GM12878 (cell line): ENCODE results near the gene IL17RB. TPM values are rescaled to one million over a fixed set of nuclear protein-coding genes. Genes with fewer than 3 reads are reported as not detected.
A peak's percentile ranks its signal among the peaks of the same experiment; 100 is the strongest.

Experiments used
- ATAC-seq: fragments of 200-7000 bp; cut with Tn5 transposase; 3 replicates; pipeline ENCODE4 v1.9.1; 2020; ENCODE audit warnings: mild to moderate bottlenecking, moderate library complexity
- BruUV-seq: library from RNA; stranded (reverse); fragments of 400-500 nt; replicated peaks from 2 replicates; lab custom pipeline; 2021; lab: Mats Ljungman, UMichigan
- CTCF ChIA-PET: fragments of 300-600 bp; sonication (Branson Sonifier 250); formaldehyde crosslinking; extraction: SDS; loops from one replicate; lab custom pipeline; 2021; ENCODE audit warnings: inconsistent platforms; lab: Yijun Ruan, JAX
- POLR2A ChIA-PET: fragments of 350-600 bp; formaldehyde crosslinking; extraction: SDS; loops from one replicate; lab custom pipeline; 2021; ENCODE audit warnings: inconsistent platforms; lab: Charles Lee
- RAD21 ChIA-PET: fragments of 300-600 bp; sonication (Branson Sonifier 250); formaldehyde crosslinking; loops from one replicate; lab custom pipeline; 2023; ENCODE audit warnings: antibody characterized with exemption; ENCODE audit not compliant: unreplicated experiment; lab: Charles Lee
- SMC1A ChIA-PET: fragments of 300-600 bp; sonication (Branson Sonifier 250); formaldehyde crosslinking; loops from one replicate; lab custom pipeline; 2023; ENCODE audit not compliant: unreplicated experiment, uncharacterized antibody; lab: Charles Lee
- DNase-seq: peaks from one replicate; pipeline ENCODE4 v3.0.0-alpha.2; 2011; ENCODE audit warnings: low read depth, low spot score
- FAIRE-seq: peaks from 3 replicates; lab custom pipeline; 2011; peaks lifted over from hg19 to GRCh38; lab: Jason Lieb, UNC
- H2AFZ ChIP-seq: 2 replicates; pipeline ENCODE4 v1.6.0; 2011; ENCODE audit warnings: low read depth, low read length, control low read depth; ENCODE audit not compliant: control insufficient read depth
- H3K27ac ChIP-seq: 2 replicates; pipeline ENCODE4 v1.5.1; 2011; ENCODE audit warnings: control low read depth; ENCODE audit not compliant: control insufficient read depth, insufficient read depth
- H3K27me3 ChIP-seq, 2 experiments: replicated peaks in 1 of 2; 2 replicates each; pipeline versions ENCODE4 v1.6.0 to v1.6.1; 2011; ENCODE audit warnings: low read length in 1 of 2; ENCODE audit not compliant: control insufficient read depth in 2 of 2, insufficient read depth in 2 of 2
- H3K36me3 ChIP-seq, 2 experiments: 2 replicates each; pipeline ENCODE4 v1.5.1; 2011; ENCODE audit warnings: low read length in 1 of 2; ENCODE audit not compliant: control insufficient read depth in 2 of 2, insufficient read depth in 2 of 2
- H3K4me1 ChIP-seq: 2 replicates; pipeline ENCODE4 v1.6.1; 2011; ENCODE audit warnings: mild to moderate bottlenecking, low read length, moderate library complexity, mixed read lengths; ENCODE audit not compliant: control insufficient read depth, insufficient read depth
- H3K4me2 ChIP-seq: 2 replicates; pipeline ENCODE4 v1.6.0; 2011; ENCODE audit warnings: control low read depth; ENCODE audit not compliant: control insufficient read depth, insufficient read depth
- H3K4me3 ChIP-seq: fragments of 200-600 bp; sonication (generic); 2 replicates; pipeline ENCODE4 v1.5.1; 2016
- H3K79me2 ChIP-seq: 2 replicates; pipeline ENCODE4 v1.6.0; 2011; ENCODE audit warnings: low read length; ENCODE audit not compliant: control insufficient read depth, insufficient read depth
- H3K9ac ChIP-seq: 2 replicates; pipeline ENCODE4 v1.8.0; 2011; ENCODE audit warnings: low read length, control low read depth, mixed read lengths; ENCODE audit not compliant: control insufficient read depth, insufficient read depth
- H3K9me3 ChIP-seq: replicated peaks from 3 replicates; pipeline ENCODE4 v1.5.1; 2011; ENCODE audit warnings: mild to moderate bottlenecking, low read length; ENCODE audit not compliant: control insufficient read depth, insufficient read depth
- H4K20me1 ChIP-seq: 2 replicates; pipeline ENCODE4 v1.6.0; 2011; ENCODE audit not compliant: control insufficient read depth, insufficient read depth
- FOXM1 ChIP-seq: IDR thresholded peaks from 2 replicates; pipeline ENCODE4 v1.6.1; 2012; ENCODE audit warnings: low read depth, mild to moderate bottlenecking, inconsistent platforms, low read length, moderate library complexity
- GABPA ChIP-seq: IDR thresholded peaks from 2 replicates; pipeline ENCODE4 v1.6.1; 2014; ENCODE audit warnings: antibody characterized with exemption, low read depth, mild to moderate bottlenecking, inconsistent platforms
- HCFC1 ChIP-seq: fragments of 150-350 bp; IDR thresholded peaks from 2 replicates; pipeline ENCODE4 v1.6.1; 2014; ENCODE audit warnings: low read length
- RAD51 ChIP-seq: fragments of 450-650 bp; IDR thresholded peaks from 2 replicates; pipeline ENCODE4 v1.6.1; 2016; ENCODE audit warnings: moderate library complexity, mild to moderate bottlenecking, inconsistent platforms
- REST ChIP-seq: IDR thresholded peaks from 2 replicates; pipeline ENCODE4 v1.6.1; 2012; ENCODE audit warnings: mild to moderate bottlenecking, low read depth, low read length
- TARDBP ChIP-seq: IDR thresholded peaks from 2 replicates; pipeline ENCODE4 v1.6.1; 2016; ENCODE audit warnings: borderline replicate concordance
- TCF3 ChIP-seq: IDR thresholded peaks from 2 replicates; pipeline ENCODE4 v1.6.1; 2012; ENCODE audit warnings: low read depth, mild to moderate bottlenecking, low read length, borderline replicate concordance; ENCODE audit not compliant: insufficient read depth
- ZNF384 ChIP-seq: IDR thresholded peaks from 2 replicates; pipeline ENCODE4 v1.6.1; 2012; ENCODE audit warnings: low read depth, mild to moderate bottlenecking, low read length, improper control_type of control experiment, borderline replicate concordance
- in situ Hi-C: fragments of 300-500 bp; cut with MboI; formaldehyde crosslinking; loops from 9 replicates; pipeline ENCODE4 v1.14.3; 2018; ENCODE audit warnings: mixed read lengths
- intact Hi-C: fragments of 100-400 bp; cut with micrococcal nuclease; formaldehyde crosslinking; loops from one replicate; pipeline ENCODE4 v1.14.2; 2022; ENCODE audit not compliant: unreplicated experiment
- polyA plus RNA-seq, 11 experiments: library from polyadenylated mRNA; depleted of rRNA in 4 of 11; unstranded in 6 of 11; stranded (reverse) in 5 of 11; fragments of >200 nt; fragmentation: Nextera tagmentation in 4 of 11; fragmentation: Illumina TruSeq in 1 of 11; extraction: Ambion mirVana in 4 of 11; extraction: Trizol in 1 of 11; gene quantifications; 1 replicate in 1 of 11; 2 replicates in 10 of 11; pipeline versions ENCODE4 v1.2.1 to v1.2.3, GENCODE V29; 2011 to 2016; ENCODE audit warnings: inconsistent platforms in 2 of 11, missing spikeins in 2 of 11, low read depth in 1 of 11
- total RNA-seq, 4 experiments: library from RNA; depleted of rRNA in 3 of 4; stranded (reverse); fragments of >200 nt in 3 of 4; fragmentation: Illumina TruSeq in 1 of 4; extraction: Trizol in 1 of 4; gene quantifications; 2 replicates each; pipeline versions ENCODE4 v1.2.1 to v1.2.3, GENCODE V29; 2013 to 2021

IL17RB gene
- total and polyA plus RNA-seq, 10 of the 15 experiments (the other 5 are each of a cell fraction or from before 2014, with no cell fraction given) = 1.9 to 17.2 (median 2.9) TPM

- 0 out of 2 replicates have a peak, but pooled peaks have one; percentile 14 for TF ChIP-seq GABPA
These were observed 38.9 kb downstream of the IL17RB start (continued) for GRCh38 chr3:53885239-53885638.

GRCh38 chr3:53887446-53887845 is 41.1 kb downstream of the IL17RB start:
- RAD21 ChIA-PET = no interaction called here
- no peak for TF ChIP-seq TARDBP
- no peak for TF ChIP-seq REST
- TF ChIP-seq TCF3 = no peak
- TF ChIP-seq FOXM1 = no peak
- no peak for TF ChIP-seq HCFC1
- no peak for TF ChIP-seq RAD51
- TF ChIP-seq ZNF384 = no peak
- SMC1A ChIA-PET = interaction anchor here (0.8 to 4.1 kb wide), 5 partner anchors 11 to 43 kb away, joined by 3 to 26 read pairs (median 5); partner anchors contain the start of genes CHDH and IL17RB
- H3K27me3 ChIP-seq = no peaks in the 10 kb centered on the region
- H3K4me1 ChIP-seq = peaks cover 21% of the 10 kb centered on the region
- DNase-seq = no peak
- H3K4me3 ChIP-seq = peak overlapping the region; percentile 25; the same call in 1 of the 2 replicates
- H3K27ac ChIP-seq = peak overlapping the region; percentile 53
- no peak for FAIRE-seq
- peaks cover 45% of the 10 kb centered on the region for H3K79me2 ChIP-seq
- POLR2A ChIA-PET = interaction anchor here (0.8 to 1.7 kb wide), 3 partner anchors 9 to 46 kb away, joined by 3 to 5 read pairs (median 4); no protein-coding TSS in a partner anchor
- H4K20me1 ChIP-seq = no peaks in the 10 kb centered on the region
- no peak overlapping the region for H2AFZ ChIP-seq
- ATAC-seq = no peak
- H3K36me3 ChIP-seq = peaks cover 0 to 18% of the 10 kb centered on the region in 2 experiments; a peak in 2 of 4 replicates
- BruUV-seq = no TSS peak
- CTCF ChIA-PET = interaction anchor here (1.0 kb wide), 1 partner anchor 43 kb away, joined by 3 read pairs; no protein-coding TSS in a partner anchor
- in situ Hi-C loops (no loop called here), intact Hi-C loops (no loop called here)
- H3K9me3 ChIP-seq = no peaks in the 10 kb centered on the region
- peak overlapping the region; percentile 73 for H3K4me2 ChIP-seq
- no peak overlapping the region for H3K9ac ChIP-seq
